Choroid plexus epithelial cell (primary cell): Measurements from ENCODE around the gene INHBC.
"Not testable (repeated sequence)": the region's sequence is repeated elsewhere in the genome, so short reads cannot be mapped to it uniquely, and the experiment has no call there.

Source experiments
- DNase-seq: peaks from one replicate; pipeline ENCODE4 v3.0.0-alpha.2; 2010; ENCODE audit warnings: low read depth
- H3K4me3 ChIP-seq: 2 replicates; pipeline ENCODE4 v1.5.1; 2011; ENCODE audit warnings: low read depth, mild to moderate bottlenecking, control low read depth, low read length, moderate library complexity
- TF ChIP-seq, protein P1 (sequence below): conservative IDR thresholded peaks from 2 replicates; pipeline ENCODE4 v1.5.1; 2011; ENCODE audit warnings: low read depth, mild to moderate bottlenecking, control low read depth, inconsistent platforms, low read length, moderate library complexity

Gene INHBC

DNA sequence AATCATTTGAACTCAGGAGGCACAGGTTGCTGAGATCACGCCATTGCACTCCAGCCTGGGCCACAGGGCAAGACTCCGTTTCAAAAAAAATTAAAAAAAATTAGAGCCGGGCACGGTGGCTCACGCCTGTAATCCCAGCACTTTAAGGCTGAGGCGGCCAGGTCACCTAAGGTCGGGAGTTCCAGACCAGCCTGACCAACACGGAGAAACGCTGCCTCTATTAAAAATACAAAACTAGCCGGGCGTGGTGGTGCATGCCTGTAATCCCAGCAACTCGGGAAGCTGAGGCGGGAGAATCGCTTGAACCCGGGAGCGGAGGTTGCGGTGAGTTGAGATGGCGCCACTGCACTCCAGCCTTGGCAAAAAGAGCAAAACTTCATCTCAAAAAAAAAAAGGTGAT lies 39.5 kb upstream of the INHBC start:
- TF ChIP-seq, protein P1, sequence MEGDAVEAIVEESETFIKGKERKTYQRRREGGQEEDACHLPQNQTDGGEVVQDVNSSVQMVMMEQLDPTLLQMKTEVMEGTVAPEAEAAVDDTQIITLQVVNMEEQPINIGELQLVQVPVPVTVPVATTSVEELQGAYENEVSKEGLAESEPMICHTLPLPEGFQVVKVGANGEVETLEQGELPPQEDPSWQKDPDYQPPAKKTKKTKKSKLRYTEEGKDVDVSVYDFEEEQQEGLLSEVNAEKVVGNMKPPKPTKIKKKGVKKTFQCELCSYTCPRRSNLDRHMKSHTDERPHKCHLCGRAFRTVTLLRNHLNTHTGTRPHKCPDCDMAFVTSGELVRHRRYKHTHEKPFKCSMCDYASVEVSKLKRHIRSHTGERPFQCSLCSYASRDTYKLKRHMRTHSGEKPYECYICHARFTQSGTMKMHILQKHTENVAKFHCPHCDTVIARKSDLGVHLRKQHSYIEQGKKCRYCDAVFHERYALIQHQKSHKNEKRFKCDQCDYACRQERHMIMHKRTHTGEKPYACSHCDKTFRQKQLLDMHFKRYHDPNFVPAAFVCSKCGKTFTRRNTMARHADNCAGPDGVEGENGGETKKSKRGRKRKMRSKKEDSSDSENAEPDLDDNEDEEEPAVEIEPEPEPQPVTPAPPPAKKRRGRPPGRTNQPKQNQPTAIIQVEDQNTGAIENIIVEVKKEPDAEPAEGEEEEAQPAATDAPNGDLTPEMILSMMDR, result no peak
- DNase-seq, result no peak
- H3K4me3 ChIP-seq, result no peak overlapping the region

DNA sequence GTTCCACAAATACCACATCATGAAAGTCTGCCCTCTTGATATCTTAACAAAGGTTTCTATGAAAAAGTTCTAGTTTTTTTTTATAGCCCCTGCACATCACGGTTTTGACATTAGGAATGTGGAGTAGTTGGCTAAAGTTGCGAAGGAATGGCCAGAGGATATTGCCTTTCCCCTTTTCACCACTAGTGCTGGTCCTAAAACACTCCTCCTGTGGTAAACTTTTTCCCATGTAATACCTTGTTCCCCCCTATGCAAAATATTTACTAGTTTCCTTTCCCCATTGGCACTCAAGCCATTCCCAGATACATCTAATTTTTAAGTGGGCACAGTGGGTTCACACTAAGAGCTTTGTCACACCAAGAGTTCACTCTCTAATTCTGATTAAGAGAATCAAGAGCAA lies 37.1 kb upstream of the INHBC start:
- no peak overlapping the region for H3K4me3 ChIP-seq
- DNase-seq, result no peak
- TF ChIP-seq, protein P1, result no peak

DNA sequence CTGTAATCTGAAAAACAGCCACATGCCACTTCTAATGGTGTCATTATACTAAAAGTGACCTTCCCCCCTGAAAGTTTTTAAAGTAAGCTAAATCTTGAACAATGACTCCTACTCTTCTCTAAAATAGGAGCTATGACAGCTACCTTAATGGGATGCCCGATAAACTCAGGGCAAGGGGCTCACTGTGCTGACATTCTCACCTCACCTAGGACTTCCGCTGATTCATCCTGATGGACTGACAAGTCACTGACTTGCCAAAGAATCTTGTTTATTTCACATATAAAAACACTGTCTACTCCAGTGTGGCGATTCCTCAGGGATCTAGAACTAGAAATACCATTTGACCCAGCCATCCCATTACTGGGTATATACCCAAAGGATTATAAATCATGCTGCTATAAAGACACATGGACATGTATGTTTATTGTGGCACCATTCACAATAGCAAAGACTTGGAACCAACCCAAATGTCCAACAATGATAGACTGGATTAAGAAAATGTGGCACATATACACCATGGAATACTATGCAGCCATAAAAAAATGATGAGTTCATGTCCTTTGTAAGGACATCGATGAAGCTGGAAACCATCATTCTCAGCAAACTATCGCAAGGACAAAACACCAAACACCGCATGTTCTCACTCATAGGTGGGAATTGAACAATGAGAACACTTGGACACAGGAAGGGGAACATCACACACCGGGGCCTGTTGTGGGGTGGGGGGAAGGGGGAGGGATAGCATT lies 34.7 kb upstream of the INHBC start:
- not testable (repeated sequence) for DNase-seq, H3K4me3 ChIP-seq

DNA sequence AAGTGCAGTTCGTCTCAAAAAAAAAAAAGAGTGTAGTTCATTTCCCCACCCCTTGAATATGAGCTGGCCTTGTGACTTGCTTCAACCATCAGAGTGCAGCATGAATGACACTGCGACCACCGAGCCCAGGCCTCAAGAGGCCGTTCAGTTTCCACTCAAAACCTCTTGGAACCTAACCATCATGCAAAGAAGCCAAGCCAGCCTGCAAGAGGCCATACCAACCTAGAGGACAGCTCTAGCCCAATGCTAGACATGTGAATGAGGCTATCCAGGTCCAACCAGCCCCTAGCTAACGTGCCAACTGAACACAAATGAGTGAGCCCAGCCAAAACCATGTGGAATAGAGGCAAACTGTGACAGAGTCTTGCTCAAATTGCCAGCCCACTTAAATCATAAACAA lies 33.4 kb upstream of the INHBC start:
- TF ChIP-seq, protein P1, result no peak
- no peak for DNase-seq
- no peak overlapping the region for H3K4me3 ChIP-seq

DNA sequence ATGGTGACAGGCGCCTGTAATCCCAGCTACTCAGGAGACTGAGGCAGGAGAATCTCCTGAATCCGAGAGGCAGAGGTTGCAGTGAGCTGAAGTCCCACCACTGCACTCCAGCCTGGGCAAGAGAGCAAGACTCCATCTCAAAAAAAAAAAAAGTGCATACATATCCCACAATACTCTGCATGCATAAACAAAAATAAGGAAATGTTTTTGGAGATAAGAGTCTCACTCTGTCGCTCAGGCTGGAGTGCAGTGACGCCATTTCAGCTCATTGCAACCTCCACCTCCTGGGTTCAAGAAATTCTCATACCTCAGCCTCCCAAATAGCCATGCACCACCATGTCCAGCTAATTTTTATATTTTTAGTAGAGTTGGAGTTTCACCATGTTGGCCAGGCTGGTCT lies 32.4 kb upstream of the INHBC start:
- DNase-seq, H3K4me3 ChIP-seq: not testable (repeated sequence)

DNA sequence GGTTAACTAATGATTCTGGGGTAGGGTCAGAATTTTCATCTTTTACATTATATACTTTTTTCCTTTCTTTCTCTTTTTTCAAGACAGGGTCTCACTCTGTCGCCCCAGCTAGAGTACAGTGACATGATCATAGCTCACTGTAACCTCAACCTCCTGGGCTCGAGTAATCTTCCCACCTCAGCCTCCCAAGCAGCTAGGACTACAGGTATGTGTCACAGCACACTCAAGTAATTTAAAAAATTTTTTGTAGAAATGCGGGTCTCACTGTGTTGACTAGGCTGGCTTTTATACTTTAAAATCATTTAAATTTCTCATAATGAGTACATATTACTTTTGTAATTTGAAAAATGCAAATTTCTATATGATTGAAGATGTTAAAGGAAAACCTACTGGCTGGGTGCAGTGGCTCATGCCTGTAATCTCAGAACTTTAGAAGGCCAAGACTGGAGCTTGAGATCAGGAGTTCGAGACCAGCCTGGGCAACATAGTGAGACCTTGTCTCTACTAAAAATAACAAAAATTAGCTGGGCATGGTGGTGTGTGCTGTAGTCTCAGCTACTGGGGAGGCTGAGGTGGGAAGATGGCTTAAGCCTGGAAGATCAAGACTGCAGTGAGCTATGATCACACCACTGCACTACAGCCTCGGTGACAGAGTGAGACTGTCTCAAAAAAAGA lies 29.5 kb upstream of the INHBC start:
- TF ChIP-seq, protein P1, result no peak
- no peak overlapping the region for H3K4me3 ChIP-seq
- no peak for DNase-seq

DNA sequence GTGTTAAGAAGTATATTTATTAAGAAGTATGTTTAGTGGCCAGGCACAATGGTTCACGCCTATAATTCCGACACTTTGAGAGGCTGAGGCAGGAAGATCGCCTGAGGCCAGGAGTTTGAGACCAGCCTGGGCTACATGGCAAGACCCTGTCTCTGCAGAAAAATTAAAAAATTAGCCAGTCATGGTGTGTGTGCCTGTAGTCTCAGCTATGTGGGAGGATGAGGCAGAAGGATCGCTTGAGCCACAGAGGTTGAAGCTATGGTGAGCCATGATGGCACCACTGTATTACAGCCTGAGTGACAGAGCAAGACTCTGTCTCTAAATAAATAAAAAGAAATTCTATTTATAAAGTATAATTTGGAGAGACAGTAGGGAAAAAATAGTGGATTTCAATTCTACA lies 24.1 kb upstream of the INHBC start:
- H3K4me3 ChIP-seq, result no peak overlapping the region
- DNase-seq, result no peak
- TF ChIP-seq, protein P1, result no peak

DNA sequence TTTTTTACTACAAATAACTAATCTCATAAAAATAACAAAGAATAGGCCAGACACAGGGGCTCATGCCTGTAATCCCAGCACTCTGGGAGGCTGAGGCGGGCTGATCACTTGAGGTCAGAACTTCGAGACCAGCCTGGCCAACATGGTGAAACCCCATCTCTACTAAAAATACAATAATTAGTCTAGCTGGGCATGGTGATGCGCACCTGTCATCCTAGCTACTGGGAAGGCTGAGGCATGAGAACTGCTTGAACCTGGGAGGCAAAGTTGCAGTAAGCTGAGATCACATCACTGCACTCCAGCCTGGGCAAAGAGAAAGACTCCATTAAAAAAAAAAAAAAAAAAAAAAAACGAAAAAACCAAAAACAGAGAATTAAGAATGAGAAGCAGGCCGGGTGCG lies 20.4 kb upstream of the INHBC start:
- H3K4me3 ChIP-seq, DNase-seq: not testable (repeated sequence)
